ENCODE measurements around the gene CEL. TPM values are rescaled to one million over a fixed set of nuclear protein-coding genes. Genes with fewer than 3 reads are reported as not detected.

The CEL gene
- total and polyA plus RNA-seq, 4 donors = 0.66 to 6.3 (median 0.86) TPM

- Histone ChIP-seq H3K9ac (ENCODE audit: insufficient read depth in 1 of 2, low read length in 2 of 2) (no peak overlapping the region), H3K9me3 (ENCODE audit: control insufficient read depth in 4 of 4, insufficient read depth in 3 of 4, low read length in 3 of 4) (no peaks in the 10 kb centered on the region), H3K36me3 (ENCODE audit: control insufficient read depth in 4 of 4, insufficient read depth in 4 of 4, low read length in 4 of 4) (peaks cover 2 to 51% (median 19%) of the 10 kb centered on the region in 4 donors), H3K4me3 (no peak overlapping the region), H3K4me1 (ENCODE audit: control insufficient read depth in 5 of 5, insufficient read depth in 5 of 5, low read length in 5 of 5) (peaks cover 0 to 8% (median 0%) of the 10 kb centered on the region in 5 donors), H3K27ac (ENCODE audit: low read depth in 1 of 2, low read length in 1 of 2) (no peak overlapping the region), H3K27me3 (ENCODE audit: control insufficient read depth in 3 of 3, insufficient read depth in 3 of 3, low read length in 2 of 3) (no peaks in the 10 kb centered on the region)
- DNase-seq (no peak), ATAC-seq (ENCODE audit: insufficient read depth, low FRiP score) (no peak)
- TF ChIP-seq CTCF (IDR thresholded peaks at IDR 0.05; ENCODE audit: control extremely low read depth, extremely low read depth) = no peak
- WGBS, 2 donors = 91 to 95% methylated on average over 12 of the region's 12 CpGs
These were observed 4.2 kb upstream of the CEL start for GRCh38 chr9:133057553-133057952.

- Histone ChIP-seq H3K36me3 (ENCODE audit: control insufficient read depth in 4 of 4, insufficient read depth in 4 of 4, low read length in 4 of 4) (peaks cover 2 to 48% (median 17%) of the 10 kb centered on the region in 4 donors), H3K9ac (ENCODE audit: insufficient read depth in 1 of 2, low read length in 2 of 2) (no peak overlapping the region), H3K27me3 (ENCODE audit: control insufficient read depth in 3 of 3, insufficient read depth in 3 of 3, low read length in 2 of 3) (no peaks in the 10 kb centered on the region), H3K9me3 (ENCODE audit: control insufficient read depth in 4 of 4, insufficient read depth in 3 of 4, low read length in 3 of 4) (no peaks in the 10 kb centered on the region), H3K27ac (ENCODE audit: low read depth in 1 of 2, low read length in 1 of 2) (no peak overlapping the region), H3K4me3 (no peak overlapping the region), H3K4me1 (ENCODE audit: control insufficient read depth in 5 of 5, insufficient read depth in 5 of 5, low read length in 5 of 5) (peaks cover 0 to 8% (median 0%) of the 10 kb centered on the region in 5 donors)
- DNase-seq (no peak), ATAC-seq (ENCODE audit: insufficient read depth, low FRiP score) (no peak)
- no peak for TF ChIP-seq CTCF (IDR thresholded peaks at IDR 0.05; ENCODE audit: control extremely low read depth, extremely low read depth)
- WGBS, 2 donors = 85 to 89% methylated on average over 7 of the region's 7 CpGs
These were observed 3.7 kb upstream of the CEL start for GRCh38 chr9:133058071-133058470.

GRCh38 chr9:133058550-133059320 lies 3.0 kb upstream of the CEL start:
- Histone ChIP-seq H3K4me1 (ENCODE audit: control insufficient read depth in 5 of 5, insufficient read depth in 5 of 5, low read length in 5 of 5) (peaks cover 0 to 8% (median 0%) of the 10 kb centered on the region in 5 donors), H3K27me3 (ENCODE audit: control insufficient read depth in 3 of 3, insufficient read depth in 3 of 3, low read length in 2 of 3) (no peaks in the 10 kb centered on the region), H3K4me3 (no peak overlapping the region), H3K27ac (ENCODE audit: low read depth in 1 of 2, low read length in 1 of 2) (no peak overlapping the region), H3K36me3 (ENCODE audit: control insufficient read depth in 4 of 4, insufficient read depth in 4 of 4, low read length in 4 of 4) (peaks cover 2 to 43% (median 13%) of the 10 kb centered on the region in 4 donors), H3K9me3 (ENCODE audit: control insufficient read depth in 4 of 4, insufficient read depth in 3 of 4, low read length in 3 of 4) (no peaks in the 10 kb centered on the region), H3K9ac (ENCODE audit: insufficient read depth in 1 of 2, low read length in 2 of 2) (no peak overlapping the region)
- no peak for TF ChIP-seq CTCF (IDR thresholded peaks at IDR 0.05; ENCODE audit: control extremely low read depth, extremely low read depth)
- no peak for DNase-seq
- WGBS, 2 donors = 55 to 74% methylated on average over 12 of the region's 12 CpGs
- ATAC-seq (ENCODE audit: insufficient read depth, low FRiP score) = no peak

Measured in lung (tissue), 12 donors.